GM13976 (cell line): ENCODE measurements around the gene SDHAF4.

Experiments
- DNase-seq: peaks from one replicate; pipeline ENCODE4 v3.0.0; 2012; ENCODE audit warnings: low spot score
- in situ Hi-C: fragments of 300-500 bp; cut with MboI; formaldehyde crosslinking; loops from one replicate; pipeline ENCODE4 v1.12.0; 2022; ENCODE audit warnings: low sequenced_read_pairs, mixed read lengths, inconsistent platforms; ENCODE audit not compliant: unreplicated experiment
- TF ChIP-seq, protein P1 (sequence below): IDR thresholded peaks from 2 replicates; pipeline ENCODE4 v1.5.1; 2012; ENCODE audit warnings: borderline replicate concordance, mild to moderate bottlenecking; ENCODE audit not compliant: insufficient read depth; ENCODE audit errors: extremely low read depth, missing control alignments, control extremely low read depth

SDHAF4 gene

DNA sequence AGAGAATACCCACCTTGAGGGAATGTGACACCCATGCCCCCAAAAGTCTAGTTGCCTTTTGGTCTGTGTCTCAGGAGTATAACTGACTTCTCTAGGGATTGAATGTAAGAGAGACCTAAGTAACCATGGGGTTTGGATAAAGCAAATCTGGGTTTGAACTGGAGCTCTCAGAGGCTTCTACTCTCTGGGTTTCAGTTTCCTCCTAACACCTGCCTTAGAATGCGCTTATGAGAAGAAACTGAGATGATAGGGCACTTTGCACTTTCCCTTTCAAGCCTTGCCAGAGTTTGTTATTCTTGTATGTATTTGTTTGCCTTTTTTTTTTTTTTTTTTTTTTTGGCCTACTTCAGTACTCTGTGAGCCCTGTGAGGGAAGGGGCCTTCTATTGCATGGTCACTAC, 19.4 kb downstream of the SDHAF4 start:
- DNase-seq: peak; percentile 53
- TF ChIP-seq, protein P1, sequence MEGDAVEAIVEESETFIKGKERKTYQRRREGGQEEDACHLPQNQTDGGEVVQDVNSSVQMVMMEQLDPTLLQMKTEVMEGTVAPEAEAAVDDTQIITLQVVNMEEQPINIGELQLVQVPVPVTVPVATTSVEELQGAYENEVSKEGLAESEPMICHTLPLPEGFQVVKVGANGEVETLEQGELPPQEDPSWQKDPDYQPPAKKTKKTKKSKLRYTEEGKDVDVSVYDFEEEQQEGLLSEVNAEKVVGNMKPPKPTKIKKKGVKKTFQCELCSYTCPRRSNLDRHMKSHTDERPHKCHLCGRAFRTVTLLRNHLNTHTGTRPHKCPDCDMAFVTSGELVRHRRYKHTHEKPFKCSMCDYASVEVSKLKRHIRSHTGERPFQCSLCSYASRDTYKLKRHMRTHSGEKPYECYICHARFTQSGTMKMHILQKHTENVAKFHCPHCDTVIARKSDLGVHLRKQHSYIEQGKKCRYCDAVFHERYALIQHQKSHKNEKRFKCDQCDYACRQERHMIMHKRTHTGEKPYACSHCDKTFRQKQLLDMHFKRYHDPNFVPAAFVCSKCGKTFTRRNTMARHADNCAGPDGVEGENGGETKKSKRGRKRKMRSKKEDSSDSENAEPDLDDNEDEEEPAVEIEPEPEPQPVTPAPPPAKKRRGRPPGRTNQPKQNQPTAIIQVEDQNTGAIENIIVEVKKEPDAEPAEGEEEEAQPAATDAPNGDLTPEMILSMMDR: no peak
- in situ Hi-C loops: no loop called here

DNA sequence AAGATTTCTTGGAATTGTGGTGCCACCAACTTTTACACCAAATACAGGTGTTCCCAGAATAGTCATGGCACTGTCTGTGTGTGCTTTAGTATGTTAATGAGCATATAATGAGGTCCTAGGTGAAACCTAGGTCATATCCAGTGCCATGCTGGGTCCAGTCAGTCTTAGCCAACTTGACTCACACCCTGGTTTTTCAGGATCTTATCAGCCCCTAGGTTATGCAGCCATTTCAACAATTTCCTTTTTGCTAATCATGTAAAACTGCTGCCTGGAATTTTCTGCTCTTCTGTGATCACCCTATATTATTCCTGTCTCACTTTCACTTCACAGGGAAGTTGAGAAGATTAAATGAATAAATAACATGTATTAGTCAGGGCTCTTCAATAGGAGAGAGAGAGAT, 23.7 kb downstream of the SDHAF4 start:
- in situ Hi-C loops: no loop called here
- TF ChIP-seq, protein P1: no peak
- DNase-seq: no peak

GRCh38 chr6:70592391-70593117, 25.8 kb downstream of the SDHAF4 start:
- TF ChIP-seq, protein P1: no peak
- in situ Hi-C loops: no loop called here
- no peak for DNase-seq

GRCh38 chr6:70593118-70593486, 26.4 kb downstream of the SDHAF4 start:
- no peak for DNase-seq
- in situ Hi-C loops: no loop called here
- TF ChIP-seq, protein P1: no peak

DNA sequence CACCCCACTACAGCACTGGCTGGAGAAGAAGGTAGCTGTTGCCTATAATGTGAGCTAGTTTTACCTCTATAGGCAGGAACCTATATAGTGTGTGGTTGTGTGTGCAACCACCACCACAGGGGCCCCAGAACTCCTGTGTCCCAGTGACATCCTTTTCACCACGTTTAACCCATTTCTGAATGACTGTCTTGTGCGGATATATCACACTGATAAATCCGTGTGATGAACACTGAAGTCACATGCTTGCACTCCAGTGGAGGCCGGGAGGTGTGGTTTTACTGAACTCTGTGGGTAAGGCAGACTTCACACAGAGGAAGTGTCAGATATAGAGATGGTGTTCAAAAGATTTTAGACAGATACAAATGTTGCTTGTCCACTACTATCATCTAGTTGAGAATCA, 32.5 kb downstream of the SDHAF4 start:
- DNase-seq: no peak
- in situ Hi-C loops: no loop called here
- TF ChIP-seq, protein P1: no peak

- no peak for DNase-seq
- TF ChIP-seq, protein P1: no peak
- in situ Hi-C loops: no loop called here
These were observed 34.3 kb downstream of the SDHAF4 start for GRCh38 chr6:70601014-70601413.
